HEK293T (cell line): Measurements from ENCODE around the gene FSD1.

Source experiments
- ARNT ChIP-seq: fragments of 450-650 bp; IDR thresholded peaks from 2 replicates; pipeline ENCODE4 v1.6.1; 2017; ENCODE audit warnings: mild to moderate bottlenecking
- CTBP1 ChIP-seq: fragments of 450-650 bp; IDR thresholded peaks from 2 replicates; pipeline ENCODE4 v1.6.1; 2016; ENCODE audit warnings: borderline replicate concordance
- ELF4 ChIP-seq: fragments of 450-650 bp; IDR thresholded peaks from 2 replicates; pipeline ENCODE4 v1.6.1; 2017; ENCODE audit warnings: antibody characterized with exemption
- FOXA1 ChIP-seq: fragments of 450-650 bp; IDR thresholded peaks from 2 replicates; pipeline ENCODE4 v1.6.1; 2016; ENCODE audit warnings: mild to moderate bottlenecking
- FOXK2 ChIP-seq: fragments of 450-650 bp; IDR thresholded peaks from 2 replicates; pipeline ENCODE4 v1.6.1; 2016; ENCODE audit warnings: mild to moderate bottlenecking
- FOXM1 ChIP-seq: fragments of 450-650 bp; IDR thresholded peaks from 2 replicates; pipeline ENCODE4 v1.6.1; 2017; ENCODE audit warnings: mild to moderate bottlenecking, borderline replicate concordance
- L3MBTL2 ChIP-seq: fragments of 450-650 bp; conservative IDR thresholded peaks from 2 replicates; pipeline ENCODE4 v1.6.1; 2016; ENCODE audit warnings: mild to moderate bottlenecking
- NFRKB ChIP-seq: fragments of 450-650 bp; IDR thresholded peaks from 2 replicates; pipeline ENCODE4 v1.6.1; 2016; ENCODE audit warnings: mild to moderate bottlenecking, moderate library complexity
- PKNOX1 ChIP-seq: fragments of 450-650 bp; IDR thresholded peaks from 2 replicates; pipeline ENCODE4 v1.6.1; 2016
- SP1 ChIP-seq: fragments of 450-650 bp; IDR thresholded peaks from 2 replicates; pipeline ENCODE4 v1.6.1; 2017
- SUZ12 ChIP-seq: fragments of 450-650 bp; IDR thresholded peaks from 2 replicates; pipeline ENCODE4 v1.6.1; 2016; ENCODE audit warnings: mild to moderate bottlenecking
- ZNF384 ChIP-seq: fragments of 450-650 bp; IDR thresholded peaks from 2 replicates; pipeline ENCODE4 v1.6.1; 2016

- TF ChIP-seq ELF4 (no peak), ARNT (no peak), FOXM1 (no peak), L3MBTL2 (no peak), NFRKB (no peak), CTBP1 (no peak), FOXA1 (no peak), ZNF384 (no peak), FOXK2 (no peak), SUZ12 (no peak), SP1 (no peak), PKNOX1 (no peak)
Measured at GRCh38 chr19:4345342-4346019, 41.1 kb downstream of the FSD1 start.
